ENCODE results near the gene MAP3K15.

Gene MAP3K15

DNA sequence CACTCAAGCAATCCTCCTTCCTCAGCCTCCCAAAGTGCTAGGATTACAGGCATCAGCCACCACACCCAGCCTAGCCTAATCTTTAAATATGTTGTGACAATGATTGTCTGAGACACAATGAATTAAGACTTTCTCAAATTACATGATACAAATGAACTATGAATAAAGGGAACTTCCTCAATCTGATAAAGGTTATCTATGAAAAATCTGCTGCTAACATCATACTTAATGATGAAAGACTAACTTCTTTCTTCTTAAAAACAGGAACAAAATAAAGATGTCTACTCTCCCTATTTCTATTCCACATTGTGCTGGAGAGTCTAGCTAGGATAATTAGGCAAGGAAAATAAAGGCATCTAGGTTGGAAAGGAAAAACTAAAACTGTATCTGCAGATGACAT lies 111.6 kb downstream of the MAP3K15 start:
- no peak for DNase-seq

- DNase-seq = no peak
These were observed 122.6 kb downstream of the MAP3K15 start for GRCh38 chrX:19392703-19393102.

GRCh38 chrX:19392078-19392477 lies 123.2 kb downstream of the MAP3K15 start:
- no peak for DNase-seq

DNA sequence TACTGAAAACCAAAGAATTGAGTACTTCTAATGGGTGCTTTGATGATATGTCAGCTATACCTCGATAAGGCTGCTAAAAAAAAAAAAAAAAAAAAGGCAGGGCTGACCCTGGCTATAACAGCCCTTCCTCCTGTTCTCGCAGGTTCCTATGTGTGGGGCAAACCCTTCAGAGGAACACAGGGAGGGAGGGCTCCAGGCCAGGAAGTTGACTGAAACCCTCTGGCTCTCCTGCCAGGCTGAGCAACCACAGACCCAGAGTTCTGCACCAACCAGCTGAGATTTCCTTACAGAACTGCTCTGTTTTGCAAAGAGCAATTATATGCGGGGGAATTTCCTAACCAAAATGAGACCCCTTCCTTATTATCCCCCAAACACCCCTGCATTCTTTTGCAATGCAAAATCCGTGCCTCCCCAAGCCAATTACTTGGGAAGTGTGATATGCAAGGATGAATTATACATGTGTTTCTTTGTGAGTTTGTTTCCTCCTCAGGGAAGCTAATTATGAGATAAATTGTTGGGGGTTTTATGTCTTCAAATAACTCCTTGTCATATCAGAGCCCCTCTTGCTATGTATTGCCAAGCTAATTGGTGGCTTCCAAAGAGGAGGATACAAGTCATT lies 126.0 kb downstream of the MAP3K15 start:
- DNase-seq = no peak

DNA sequence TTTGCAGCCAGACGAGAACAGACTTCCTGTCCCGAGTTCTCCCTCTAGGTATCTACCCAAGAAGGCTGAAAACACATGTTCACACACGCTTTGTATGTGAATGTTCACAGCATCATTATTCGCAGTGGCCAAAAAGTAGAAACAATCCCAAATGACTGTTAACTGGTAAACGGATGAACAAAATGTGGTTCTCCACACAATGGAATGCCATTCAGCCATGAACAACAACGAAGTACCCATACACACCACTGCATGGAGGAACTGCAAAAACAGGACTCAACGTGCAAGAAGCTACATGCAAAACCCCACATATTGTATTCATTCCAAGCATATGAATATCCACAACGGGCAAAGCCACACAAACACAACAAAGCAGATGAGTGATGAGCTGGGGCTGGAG lies 126.6 kb downstream of the MAP3K15 start:
- DNase-seq = no peak

DNA sequence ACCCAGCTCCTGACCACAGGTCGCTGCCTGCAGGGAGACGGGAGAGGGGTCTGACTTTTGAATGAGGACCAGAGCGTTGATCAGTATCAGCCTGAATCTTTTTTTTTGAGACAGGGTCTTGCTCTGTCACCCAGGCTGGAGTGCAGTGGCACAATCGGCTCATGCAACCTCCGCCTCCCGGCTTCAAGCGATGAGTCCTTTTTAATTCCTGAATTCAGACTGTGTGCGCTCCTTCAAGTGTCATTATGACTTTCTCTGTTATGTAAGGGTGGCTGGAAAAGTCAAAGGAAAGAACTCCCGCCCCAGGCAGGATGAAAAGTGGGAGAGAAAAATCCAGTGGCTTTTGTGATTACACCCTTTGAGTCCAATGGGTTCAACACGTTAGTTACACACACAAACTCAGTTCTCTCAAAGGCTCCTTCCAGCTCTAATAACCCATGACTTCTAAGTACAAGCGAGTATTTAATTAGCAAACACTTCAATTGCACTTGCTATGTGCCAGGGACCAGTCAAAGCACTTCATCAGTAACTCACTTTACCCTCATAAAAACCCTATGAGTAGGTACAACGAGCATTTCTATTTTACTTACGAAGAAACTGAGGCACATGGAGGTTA lies 127.1 kb downstream of the MAP3K15 start:
- DNase-seq = no peak

DNA sequence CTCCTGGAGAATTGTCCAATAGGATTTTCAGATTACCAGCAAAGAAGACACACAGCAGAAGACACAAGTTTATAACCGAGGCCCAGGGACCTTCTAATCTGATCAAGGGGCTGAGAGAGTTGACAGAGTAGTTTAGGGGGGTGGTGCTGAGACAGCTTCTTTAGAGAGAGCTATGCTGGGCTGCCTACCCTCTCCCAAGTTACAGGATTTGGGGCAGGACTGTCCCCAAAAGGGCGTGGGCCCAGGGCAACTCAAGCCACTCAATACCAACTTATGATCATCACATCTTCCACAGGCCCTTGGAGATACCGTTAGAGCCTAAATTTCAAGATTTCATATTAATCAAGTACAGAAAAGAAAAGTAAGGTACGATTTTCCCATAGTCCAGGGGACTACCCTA lies 128.6 kb downstream of the MAP3K15 start:
- no peak for DNase-seq

DNA sequence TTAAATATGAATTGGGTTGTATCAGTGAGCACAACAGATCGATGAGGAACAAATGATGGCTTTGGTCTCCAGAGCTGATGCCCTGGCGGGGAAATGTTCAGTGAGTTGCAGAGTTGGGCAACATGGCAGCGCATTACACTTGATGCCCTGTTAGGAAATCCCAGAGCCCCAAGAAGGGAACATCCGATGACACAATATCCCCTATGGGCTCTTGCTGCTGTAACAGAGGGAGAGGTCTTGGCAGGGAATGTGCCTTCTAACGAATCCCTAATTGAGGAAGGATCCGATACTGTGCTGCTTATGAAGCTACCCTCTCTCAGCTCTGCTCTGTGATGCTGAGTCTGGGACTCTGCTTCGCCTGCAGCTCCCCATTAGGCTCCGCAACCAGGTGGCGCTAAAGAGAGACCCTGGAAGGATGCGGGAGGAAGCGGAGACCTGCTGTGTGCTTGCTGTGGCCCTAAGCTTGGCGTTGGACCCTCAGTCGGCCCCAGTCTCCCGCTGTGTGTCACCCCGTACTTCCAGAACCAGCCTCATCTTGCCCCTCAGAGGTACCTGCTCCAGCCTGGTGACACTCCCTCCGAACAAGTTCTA lies 132.7 kb downstream of the MAP3K15 start:
- DNase-seq = peak; percentile 12

DNA sequence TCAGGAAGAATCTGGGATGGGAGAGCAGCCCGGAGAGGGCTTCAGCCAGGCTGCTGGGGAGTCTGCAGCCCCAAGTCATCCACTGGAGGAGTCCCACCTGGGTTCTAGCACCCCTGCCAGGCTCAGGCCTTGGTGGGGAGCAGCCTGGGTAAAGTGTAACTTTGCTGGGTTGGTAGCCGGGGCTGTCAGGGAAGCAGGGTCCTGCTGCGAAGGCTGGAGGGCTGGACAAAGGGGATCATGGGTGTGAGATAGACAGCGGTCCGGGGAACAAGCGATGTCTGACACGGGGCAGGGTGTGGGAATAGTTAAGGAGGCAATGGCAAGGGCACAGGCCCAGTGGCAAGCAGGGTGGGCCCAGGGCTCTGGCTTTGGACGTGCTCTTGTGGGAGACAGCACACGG lies 134.0 kb downstream of the MAP3K15 start:
- DNase-seq = no peak

- DNase-seq = no peak
These were observed 137.5 kb downstream of the MAP3K15 start for GRCh38 chrX:19377799-19378198.

DNA sequence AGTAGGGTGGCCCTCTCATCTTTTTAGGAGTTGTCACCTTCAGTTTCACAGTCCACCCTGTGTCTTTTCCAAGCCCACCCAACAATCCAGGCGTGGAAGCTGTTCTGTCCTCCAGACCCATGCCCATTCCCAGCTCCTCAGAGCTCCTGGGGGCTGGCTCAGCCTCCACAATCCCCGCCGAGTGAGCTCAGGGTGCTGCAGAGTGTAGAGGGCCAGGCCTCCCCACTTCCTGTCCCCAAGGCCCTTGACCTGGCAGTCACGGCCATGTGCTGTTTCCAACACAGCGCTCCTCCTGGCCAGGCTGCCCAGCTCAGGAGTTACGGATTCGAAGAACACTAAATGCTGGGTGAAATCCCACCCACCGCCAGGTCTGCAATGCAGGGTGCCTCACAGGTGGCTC lies 139.8 kb downstream of the MAP3K15 start:
- no peak for DNase-seq

- DNase-seq = peak; percentile 3
These were observed 141.9 kb downstream of the MAP3K15 start for GRCh38 chrX:19373351-19373891.

DNA sequence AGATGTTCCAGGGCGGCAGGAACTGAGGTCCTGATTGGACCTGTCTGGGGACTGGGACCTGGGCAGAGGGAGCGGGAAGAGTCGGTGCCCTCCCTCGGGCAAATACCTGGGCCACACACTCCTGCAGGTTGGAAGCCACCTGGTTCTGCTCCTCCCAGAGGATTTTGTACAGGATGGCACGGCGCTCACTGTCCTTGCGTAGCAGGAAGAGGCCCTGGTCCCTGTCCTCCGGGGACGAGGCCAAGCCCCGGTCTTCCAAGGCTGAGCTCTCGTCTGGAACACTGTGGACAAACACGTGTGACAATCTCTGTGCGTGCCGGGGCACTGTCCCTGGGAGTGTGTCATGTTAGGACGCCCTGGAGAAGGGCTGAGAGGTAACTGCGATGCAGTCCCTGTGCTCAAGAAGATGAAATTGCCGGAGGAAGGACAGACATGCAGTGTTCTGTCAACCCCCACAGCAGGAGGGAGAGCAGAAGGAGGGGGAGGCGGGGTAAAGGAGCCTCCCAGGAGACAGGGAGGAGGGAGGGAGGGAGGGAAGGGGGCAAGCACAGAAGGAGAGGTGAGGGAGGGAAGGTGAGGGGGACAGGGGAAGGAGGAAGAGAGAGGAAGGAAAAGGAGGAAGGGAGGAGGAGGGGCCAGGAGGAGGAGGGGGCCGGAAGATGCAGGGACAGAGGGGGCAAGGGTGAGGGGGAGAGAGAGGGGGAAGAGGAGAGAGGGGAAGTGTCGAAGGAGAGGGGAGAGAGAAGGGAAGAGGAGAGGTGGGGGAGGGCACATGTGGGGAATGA lies 142.6 kb downstream of the MAP3K15 start:
- DNase-seq = peak; percentile 63

DNA sequence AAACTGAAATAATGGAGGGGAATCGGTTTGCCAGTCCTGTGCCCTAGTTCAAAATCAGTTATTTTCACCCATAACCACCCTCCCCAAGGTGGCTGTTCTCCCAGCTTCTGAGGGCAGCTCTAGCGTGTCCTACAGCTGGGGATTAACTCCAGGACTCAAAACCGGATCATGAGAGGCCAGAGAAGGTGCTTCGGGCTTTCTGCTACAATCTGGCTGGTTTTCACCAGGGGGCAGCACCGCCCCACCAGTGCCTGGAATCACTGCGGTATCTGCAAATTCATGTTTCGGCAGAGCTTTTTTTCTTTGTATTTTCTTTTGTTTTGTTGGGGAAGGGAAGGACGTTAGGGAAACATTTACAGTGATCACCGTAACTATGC lies 143.2 kb downstream of the MAP3K15 start:
- DNase-seq = no peak

DNA sequence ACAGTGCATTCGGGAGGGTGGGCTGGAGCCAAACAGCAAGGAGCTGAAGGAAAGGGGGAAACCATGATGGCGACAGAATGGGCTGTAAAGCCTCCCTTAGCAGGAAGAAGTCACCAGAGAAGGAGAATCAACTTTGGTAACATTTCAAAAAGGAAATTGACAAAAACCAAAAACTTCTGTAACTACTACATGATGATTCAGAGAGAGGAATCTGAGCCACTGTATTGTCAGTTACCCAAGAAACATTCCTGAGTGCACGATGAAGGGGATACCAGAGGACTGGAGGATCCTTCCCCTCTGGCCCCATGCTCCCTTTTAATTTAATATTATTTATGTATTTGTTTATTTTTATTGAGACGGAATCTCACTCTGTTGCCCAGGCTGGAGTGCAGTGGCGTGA lies 145.2 kb downstream of the MAP3K15 start:
- no peak for DNase-seq

- no peak for DNase-seq
These were observed 146.7 kb downstream of the MAP3K15 start for GRCh38 chrX:19368576-19368975.

DNA sequence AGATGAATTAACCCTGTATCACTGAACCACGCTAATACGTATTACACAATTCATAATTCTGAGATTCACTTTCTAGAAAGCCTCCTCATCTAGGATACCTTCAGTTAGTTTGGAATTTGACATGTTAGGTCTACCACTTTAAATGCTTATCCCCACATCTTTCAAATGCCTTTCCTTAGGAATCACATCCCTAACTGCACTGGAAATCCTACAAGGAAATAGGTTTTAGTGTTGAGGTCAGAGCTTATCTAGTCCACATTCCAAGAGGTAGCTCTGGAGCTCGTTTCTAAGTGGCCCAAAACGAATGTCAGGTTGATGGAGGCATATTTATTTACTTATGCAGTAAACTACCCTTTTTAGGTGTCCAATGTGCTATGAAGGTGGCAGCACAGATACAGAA lies 153.6 kb downstream of the MAP3K15 start:
- DNase-seq = no peak

DNA sequence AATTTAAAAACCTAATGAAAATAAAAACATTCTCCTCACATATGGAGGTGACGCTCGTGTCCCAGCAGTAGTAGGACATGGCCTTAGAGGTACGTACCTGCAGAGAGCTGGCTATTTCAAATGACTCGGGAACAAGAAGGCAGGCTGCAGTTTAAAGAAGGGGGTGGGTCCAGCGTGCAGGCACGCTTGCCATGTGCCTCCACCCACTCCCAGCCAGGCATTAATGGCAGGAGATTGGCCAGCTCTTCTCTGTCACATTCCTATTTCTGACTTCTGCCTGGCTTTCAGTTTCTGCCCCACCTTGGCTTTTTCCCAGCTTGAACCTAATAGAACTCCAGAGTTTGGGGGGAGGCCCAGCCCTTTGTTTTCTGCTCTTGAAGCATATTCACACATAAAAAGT lies 154.4 kb downstream of the MAP3K15 start:
- DNase-seq = no peak

GRCh38 chrX:19358521-19358920 lies 156.8 kb downstream of the MAP3K15 start:
- DNase-seq = no peak

DNA sequence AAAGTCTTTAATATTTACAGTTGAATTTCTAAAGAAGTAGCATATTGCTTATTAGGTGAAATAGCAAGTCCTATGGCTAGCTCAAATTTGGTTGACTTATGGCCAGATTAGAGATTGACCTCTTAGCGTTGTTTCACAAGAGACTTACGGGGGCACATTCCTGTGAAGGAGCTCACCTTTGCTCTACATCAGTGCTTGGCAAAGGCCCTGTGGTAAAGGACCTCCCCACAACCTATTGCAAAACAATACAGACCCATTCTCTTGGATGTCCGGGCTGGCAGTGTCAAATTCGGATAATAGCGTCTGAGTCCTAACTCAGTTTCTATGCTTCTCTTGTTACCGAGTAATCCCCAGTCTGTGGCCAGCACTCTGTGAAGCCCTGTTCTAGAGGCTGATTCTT lies 160.7 kb downstream of the MAP3K15 start:
- no peak for DNase-seq

GRCh38 chrX:19350941-19351384 lies 164.3 kb downstream of the MAP3K15 start:
- DNase-seq = no peak

DNA sequence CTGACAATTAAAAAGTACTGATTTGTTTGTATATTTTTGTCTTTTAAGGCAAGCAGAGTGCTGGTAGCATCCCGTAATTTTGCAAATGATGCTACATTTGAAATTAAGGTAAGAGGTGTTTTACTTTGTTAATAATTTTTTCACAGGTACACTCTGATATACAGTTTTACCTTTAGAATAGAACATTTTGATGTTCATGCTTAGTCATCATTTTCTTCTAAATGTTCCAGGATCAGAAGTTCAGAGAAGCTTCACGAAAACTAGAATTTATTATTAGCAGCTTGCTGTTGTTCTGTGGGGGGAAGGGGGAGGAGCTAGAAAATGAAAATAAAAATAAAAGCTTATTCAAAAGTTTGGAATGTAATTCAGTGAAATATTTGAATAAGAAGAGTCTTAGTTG lies 166.0 kb downstream of the MAP3K15 start:
- no peak for DNase-seq

DNA sequence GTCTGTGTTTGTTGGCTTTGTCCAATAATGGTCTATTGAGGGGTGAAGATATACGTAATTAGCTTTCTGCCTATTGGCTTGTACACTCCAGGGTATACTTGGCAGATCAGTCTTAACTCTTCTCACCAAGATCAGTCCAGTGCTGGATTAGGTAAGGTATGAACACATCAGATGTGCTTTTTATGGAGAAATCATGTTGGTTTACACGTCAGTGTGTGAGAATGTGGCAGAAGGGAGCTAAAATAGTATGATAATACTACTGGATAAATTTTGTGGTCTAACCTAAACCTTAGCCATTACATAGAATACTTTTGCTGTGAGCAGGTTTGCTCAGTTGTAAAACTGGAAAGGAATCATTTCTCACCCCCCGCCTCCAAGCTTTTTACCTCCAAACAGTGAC lies 167.4 kb downstream of the MAP3K15 start:
- DNase-seq = no peak
